Activated T-cell treated with anti-CD3 and anti-CD28 coated beads, Interleukin-2, amount 50 U/mL, for 4 hours (primary cell): ENCODE data around the gene MYG1. TPM values are rescaled to one million over a fixed set of nuclear protein-coding genes. Genes with fewer than 3 reads are reported as not detected.

ENCODE experiments used
- ATAC-seq, 2 donors: fragments of 200-7000 bp; cut with Tn5 transposase; one replicate each; pipeline ENCODE4 v1.10.0; 2021
- DNase-seq: peaks from one replicate; pipeline ENCODE4 v3.0.0-alpha.2; 2020
- H3K27me3 Mint-ChIP-seq: one replicate; pipeline ENCODE4 v1.8.0; 2021; ENCODE audit warnings: low read depth, mixed read lengths
- H3K36me3 Mint-ChIP-seq: one replicate; pipeline ENCODE4 v1.8.0; 2022; ENCODE audit warnings: mixed read lengths; ENCODE audit not compliant: insufficient read depth
- H3K4me1 Mint-ChIP-seq: one replicate; pipeline ENCODE4 v1.8.0; 2021; ENCODE audit warnings: low read depth, mixed read lengths
- H3K4me3 Mint-ChIP-seq: one replicate; pipeline ENCODE4 v1.8.0; 2021; ENCODE audit warnings: mild to moderate bottlenecking, moderate library complexity, mixed read lengths
- H3K9me3 Mint-ChIP-seq: one replicate; pipeline ENCODE4 v1.8.0; 2021; ENCODE audit warnings: mixed read lengths
- total RNA-seq, 3 donors: library from RNA; stranded (reverse); gene quantifications; one replicate each; pipeline ENCODE4 v1.2.1, GENCODE V29; 2021

Gene MYG1
- 100 to 1,000 TPM; 121 to 149 (median 128) TPM for total RNA-seq

GRCh38 chr12:53299454-53300180 is at the start of gene MYG1:
Gene MYG1, plus strand, starts transcription at chr12:53299695. Its CDS starts 43 bp downstream, at chr12:53299738.
- Mint-ChIP-seq H3K27me3 (no peaks in the 10 kb centered on the region), H3K36me3 (peaks cover 34% of the 10 kb centered on the region), H3K4me1 (peaks cover 73% of the 10 kb centered on the region), H3K4me3 (peak within 1 kb of the TSS; percentile 92), H3K9me3 (no peaks in the 10 kb centered on the region)
- DNase-seq: peak; percentile 73
- ATAC-seq: peak; percentile 72 to 76

- DNase-seq (peak; percentile 60), ATAC-seq (peak; percentile 92 to 94)
- Mint-ChIP-seq H3K27me3 (no peaks in the 10 kb centered on the region), H3K4me1 (peaks cover 44% of the 10 kb centered on the region), H3K36me3 (peaks cover 3% of the 10 kb centered on the region), H3K9me3 (no peaks in the 10 kb centered on the region), H3K4me3 (peak overlapping the region; percentile 97)
These were observed 47.8 kb upstream of the MYG1 start for GRCh38 chr12:53251477-53252348.

- Mint-ChIP-seq H3K27me3 (no peaks in the 10 kb centered on the region), H3K4me1 (peaks cover 44% of the 10 kb centered on the region), H3K36me3 (peaks cover 3% of the 10 kb centered on the region), H3K4me3 (peak overlapping the region; percentile 97), H3K9me3 (no peaks in the 10 kb centered on the region)
- peak; percentile 13 to 18 for ATAC-seq
- no peak for DNase-seq
These were observed 47.1 kb upstream of the MYG1 start for GRCh38 chr12:53252349-53252916.

GRCh38 chr12:53253298-53253697 is 46.2 kb upstream of the MYG1 start:
- ATAC-seq (no peak), DNase-seq (no peak)
- peak overlapping the region; percentile 97 for H3K4me3 Mint-ChIP-seq
- H3K4me1 Mint-ChIP-seq: peaks cover 44% of the 10 kb centered on the region
- peaks cover 3% of the 10 kb centered on the region for H3K36me3 Mint-ChIP-seq
- H3K27me3 Mint-ChIP-seq: no peaks in the 10 kb centered on the region
- H3K9me3 Mint-ChIP-seq: no peaks in the 10 kb centered on the region

GRCh38 chr12:53254816-53255545 is 44.5 kb upstream of the MYG1 start:
- Mint-ChIP-seq H3K4me3 (no peak overlapping the region), H3K27me3 (no peaks in the 10 kb centered on the region), H3K36me3 (peaks cover 3% of the 10 kb centered on the region), H3K9me3 (no peaks in the 10 kb centered on the region), H3K4me1 (peaks cover 48% of the 10 kb centered on the region)
- ATAC-seq: no peak
- DNase-seq: no peak

GRCh38 chr12:53255996-53256395 is 43.5 kb upstream of the MYG1 start:
- Mint-ChIP-seq H3K9me3 (no peaks in the 10 kb centered on the region), H3K4me3 (peak overlapping the region; percentile 16), H3K4me1 (peaks cover 46% of the 10 kb centered on the region), H3K36me3 (peaks cover 3% of the 10 kb centered on the region), H3K27me3 (no peaks in the 10 kb centered on the region)
- DNase-seq (no peak), ATAC-seq (no peak)

GRCh38 chr12:53258541-53259539 is 40.7 kb upstream of the MYG1 start:
- no peak overlapping the region for H3K4me3 Mint-ChIP-seq
- peaks cover 25% of the 10 kb centered on the region for H3K4me1 Mint-ChIP-seq
- no peaks in the 10 kb centered on the region for H3K9me3 Mint-ChIP-seq
- H3K36me3 Mint-ChIP-seq: peaks cover 3% of the 10 kb centered on the region
- H3K27me3 Mint-ChIP-seq: no peaks in the 10 kb centered on the region
- DNase-seq: no peak
- ATAC-seq: no peak

GRCh38 chr12:53259891-53260290 is 39.6 kb upstream of the MYG1 start:
- ATAC-seq (no peak), DNase-seq (no peak)
- Mint-ChIP-seq H3K9me3 (no peaks in the 10 kb centered on the region), H3K4me1 (peaks cover 17% of the 10 kb centered on the region), H3K4me3 (no peak overlapping the region), H3K36me3 (no peaks in the 10 kb centered on the region), H3K27me3 (no peaks in the 10 kb centered on the region)

GRCh38 chr12:53265783-53266182 is 33.7 kb upstream of the MYG1 start:
- ATAC-seq: no peak
- Mint-ChIP-seq H3K4me3 (no peak overlapping the region), H3K9me3 (no peaks in the 10 kb centered on the region), H3K27me3 (no peaks in the 10 kb centered on the region), H3K4me1 (peaks cover 21% of the 10 kb centered on the region), H3K36me3 (no peaks in the 10 kb centered on the region)
- no peak for DNase-seq

GRCh38 chr12:53267306-53267998 is 32.0 kb upstream of the MYG1 start:
- peak; percentile 15 for DNase-seq

GRCh38 chr12:53267999-53268629 is 31.4 kb upstream of the MYG1 start, which contains the start of gene ESPL1:
Gene ESPL1, plus strand, starts transcription at chr12:53268299. Its CDS starts 468 bp downstream, at chr12:53268767.
- H3K4me1 Mint-ChIP-seq: peaks cover 21% of the 10 kb centered on the region

More at GRCh38 chr12:53267306-53267998, 32.0 kb upstream of the MYG1 start:
- H3K4me1 Mint-ChIP-seq: peaks cover 21% of the 10 kb centered on the region
- peak; percentile 44 to 48 for ATAC-seq
- H3K27me3 Mint-ChIP-seq: no peaks in the 10 kb centered on the region
- no peaks in the 10 kb centered on the region for H3K9me3 Mint-ChIP-seq
- peak overlapping the region; percentile 99 for H3K4me3 Mint-ChIP-seq
- no peaks in the 10 kb centered on the region for H3K36me3 Mint-ChIP-seq

More at GRCh38 chr12:53267999-53268629, 31.4 kb upstream of the MYG1 start, which contains the start of gene ESPL1:
- Mint-ChIP-seq H3K9me3 (no peaks in the 10 kb centered on the region), H3K27me3 (no peaks in the 10 kb centered on the region), H3K4me3 (peak within 1 kb of the TSS; percentile 99), H3K36me3 (no peaks in the 10 kb centered on the region)
- ATAC-seq (peak; percentile 91 to 92), DNase-seq (peak; percentile 74)
